Heart left ventricle (tissue), 13 donors: ENCODE results near the gene SEPTIN11.

Experiments
- POLR2A ChIP-seq, 2 donors: fragments of 450-650 bp; IDR thresholded peaks; one replicate each; pipeline ENCODE4 v1.6.1; 2017; ENCODE audit warnings: antibody characterized with exemption in 2 of 2, mild to moderate bottlenecking in 2 of 2, moderate library complexity in 2 of 2
- TF ChIP-seq, protein P1 (sequence below), 12 donors: fragments of 200-600 bp; sonication (generic) in 4 of 12; IDR thresholded peaks; one replicate each; pipeline versions ENCODE4 v1.5.0 to v1.8.0; 2018 to 2022; ENCODE audit warnings: antibody characterized with exemption in 12 of 12, mild to moderate bottlenecking in 5 of 12
- donor health status: ischemic (EF 13 %, LVEDD 7.1; RV severe dilation, severe dysfunction).
- donor health status: DM: no; HTN: yes; CAD: no.
- donor health status: DM: no; HTN: no; CAD: no.
- donor health status: ischemic (EF 25% LVEDD 6.9; RV normal size, moderate dysfunction).
- donor health status: ischemic (EF 25% LVEDD 5.7; RV mildly dilated, moderate dysfunction).
- donor health status: ischemic (EF 35%, LVEDD 5.7; RV mildly dilated, moderate dysfunction).
- donor health status: nonischemic (EF 11% LVEDD 7.7; RV severe dilation, severe dysfunction).
- donor health status: DM: yes; HTN: yes; CAD: no.
- donor health status: PGD.
- donor health status: ischemic (EF 29% LVEDD 5.4; RV normal size, mild dysfunction).
- donor health status: nonischemic (EF 23%, LVEDD 6.1; RV moderate dilation, normal function).

GRCh38 chr4:76931087-76931486 lies 18.5 kb upstream of the SEPTIN11 start:
- TF ChIP-seq POLR2A (IDR thresholded peaks at IDR 0.05): no peak
- TF ChIP-seq, protein P1, sequence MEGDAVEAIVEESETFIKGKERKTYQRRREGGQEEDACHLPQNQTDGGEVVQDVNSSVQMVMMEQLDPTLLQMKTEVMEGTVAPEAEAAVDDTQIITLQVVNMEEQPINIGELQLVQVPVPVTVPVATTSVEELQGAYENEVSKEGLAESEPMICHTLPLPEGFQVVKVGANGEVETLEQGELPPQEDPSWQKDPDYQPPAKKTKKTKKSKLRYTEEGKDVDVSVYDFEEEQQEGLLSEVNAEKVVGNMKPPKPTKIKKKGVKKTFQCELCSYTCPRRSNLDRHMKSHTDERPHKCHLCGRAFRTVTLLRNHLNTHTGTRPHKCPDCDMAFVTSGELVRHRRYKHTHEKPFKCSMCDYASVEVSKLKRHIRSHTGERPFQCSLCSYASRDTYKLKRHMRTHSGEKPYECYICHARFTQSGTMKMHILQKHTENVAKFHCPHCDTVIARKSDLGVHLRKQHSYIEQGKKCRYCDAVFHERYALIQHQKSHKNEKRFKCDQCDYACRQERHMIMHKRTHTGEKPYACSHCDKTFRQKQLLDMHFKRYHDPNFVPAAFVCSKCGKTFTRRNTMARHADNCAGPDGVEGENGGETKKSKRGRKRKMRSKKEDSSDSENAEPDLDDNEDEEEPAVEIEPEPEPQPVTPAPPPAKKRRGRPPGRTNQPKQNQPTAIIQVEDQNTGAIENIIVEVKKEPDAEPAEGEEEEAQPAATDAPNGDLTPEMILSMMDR (IDR thresholded peaks at IDR 0.05): no peak
